Measurements from ENCODE around the gene COPG2.
"Not testable (repeated sequence)": the region's sequence is repeated elsewhere in the genome, so short reads cannot be mapped to it uniquely, and the experiment has no call there.

The COPG2 gene

DNA sequence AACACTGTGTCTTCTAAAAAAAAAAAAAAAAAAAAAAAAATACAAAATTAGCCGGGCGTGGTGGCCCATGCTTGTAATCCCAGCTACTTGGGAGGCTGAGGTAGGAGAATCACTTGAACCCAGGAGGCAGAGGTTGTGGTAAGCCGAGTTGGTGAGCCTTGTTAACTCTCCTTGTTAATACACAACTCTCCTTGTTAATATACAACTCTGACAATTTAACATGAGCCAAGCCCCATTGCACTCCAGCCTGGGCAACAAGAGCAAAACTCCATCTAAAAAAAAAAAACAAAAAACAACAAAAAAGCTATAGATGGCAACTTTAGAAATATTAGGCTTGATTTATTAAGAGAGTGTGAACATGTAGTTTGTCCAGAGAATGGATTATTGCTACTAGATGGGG is 156.5 kb downstream of the COPG2 start:
- not testable (repeated sequence) for H3K9me3 Mint-ChIP-seq, H3K4me1 Mint-ChIP-seq, H3K27me3 Mint-ChIP-seq, H3K4me3 Mint-ChIP-seq, H3K36me3 Mint-ChIP-seq, H3K27ac Mint-ChIP-seq, ATAC-seq

DNA sequence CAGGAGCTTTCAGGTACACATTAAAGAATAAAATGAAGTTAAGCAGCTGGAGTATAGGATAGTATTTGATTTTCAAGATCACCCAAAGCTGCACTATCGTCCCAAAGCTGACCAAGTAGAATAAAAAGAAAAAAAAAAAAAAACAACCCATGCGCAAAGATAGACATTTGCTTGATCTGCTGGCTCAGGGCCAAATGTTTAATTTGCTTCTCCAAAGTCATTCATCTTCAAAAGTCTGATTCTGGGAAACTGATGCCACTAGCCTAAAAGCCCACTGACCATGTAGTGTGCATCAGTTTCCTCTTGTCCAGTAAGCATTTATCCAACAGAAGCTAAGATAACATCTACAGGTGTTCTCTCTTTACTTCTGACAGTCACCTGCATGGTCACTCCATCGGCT is 162.2 kb downstream of the COPG2 start:
- Mint-ChIP-seq H3K4me1 (no peaks in the 10 kb centered on the region), H3K27ac (no peak overlapping the region), H3K27me3 (no peaks in the 10 kb centered on the region), H3K4me3 (no peak overlapping the region), H3K36me3 (peaks cover 25% of the 10 kb centered on the region), H3K9me3 (no peaks in the 10 kb centered on the region)
- no peak for ATAC-seq

DNA sequence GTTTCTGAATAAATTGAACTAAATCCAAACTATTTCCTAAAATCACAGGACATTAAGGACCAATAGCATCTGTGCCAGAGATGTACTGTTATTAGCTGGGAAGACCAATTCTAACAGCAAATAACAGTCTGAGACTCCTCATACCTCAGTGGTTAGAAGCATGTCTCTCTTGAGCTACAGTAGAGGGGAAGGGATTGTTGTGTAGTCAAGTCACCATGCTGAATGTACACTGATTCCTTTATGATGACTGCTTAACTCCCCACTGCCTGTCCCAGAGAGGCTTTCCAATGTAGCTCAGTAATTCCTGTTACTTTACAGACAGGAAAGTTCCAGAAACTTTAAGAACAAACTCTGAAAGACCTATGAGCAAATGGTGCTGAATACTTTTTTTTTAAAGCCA is 162.8 kb downstream of the COPG2 start:
- Mint-ChIP-seq H3K27me3 (no peaks in the 10 kb centered on the region), H3K27ac (no peak overlapping the region), H3K36me3 (peaks cover 26% of the 10 kb centered on the region)

DNA sequence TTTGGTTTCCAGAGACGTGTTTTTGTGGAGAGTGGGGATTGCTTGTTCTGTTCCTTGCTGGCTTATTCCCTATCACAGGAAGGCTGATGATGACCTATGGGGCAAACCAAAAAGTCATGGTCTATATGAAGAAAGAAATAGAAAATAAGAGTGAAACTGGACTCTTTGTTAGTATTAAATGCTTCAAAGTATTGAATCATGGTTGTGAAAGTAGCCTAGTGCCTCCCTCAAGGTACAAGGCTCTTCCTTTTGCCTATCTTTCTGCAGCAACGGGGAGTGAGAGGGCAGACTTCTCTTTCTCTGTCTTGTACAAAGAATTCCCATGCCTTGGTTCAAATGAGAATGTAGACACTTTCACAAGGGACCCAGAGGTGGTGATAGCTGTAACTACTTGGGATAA is 167.6 kb downstream of the COPG2 start:
- Mint-ChIP-seq H3K27ac (no peak overlapping the region), H3K9me3 (no peaks in the 10 kb centered on the region), H3K4me3 (no peak overlapping the region), H3K27me3 (no peaks in the 10 kb centered on the region), H3K4me1 (no peaks in the 10 kb centered on the region), H3K36me3 (peaks cover 48% of the 10 kb centered on the region)
- no peak for ATAC-seq

More for the DNA sequence above, 162.8 kb downstream of the COPG2 start:
- no peak for ATAC-seq
- no peaks in the 10 kb centered on the region for H3K9me3 Mint-ChIP-seq
- H3K4me3 Mint-ChIP-seq: no peak overlapping the region
- no peaks in the 10 kb centered on the region for H3K4me1 Mint-ChIP-seq

DNA sequence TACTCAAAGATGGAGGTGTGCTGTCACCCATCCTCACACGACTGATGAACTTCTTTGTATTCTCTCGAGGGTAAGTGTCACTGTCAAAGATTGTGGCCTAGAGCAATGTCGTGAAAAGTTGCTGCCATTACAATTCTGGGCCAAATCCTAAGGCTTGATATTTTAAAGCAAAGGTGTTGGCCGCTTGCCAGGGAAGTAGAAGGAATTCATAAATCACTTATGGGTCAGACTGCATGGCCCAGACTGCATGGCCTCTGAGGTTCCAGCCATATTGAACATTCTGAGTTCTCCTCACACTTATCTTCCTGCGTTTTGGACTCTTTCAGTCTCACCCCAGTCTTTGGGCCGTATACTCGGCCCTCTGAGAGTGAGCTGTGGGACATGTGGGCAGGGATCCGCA is 168.1 kb downstream of the COPG2 start:
- Mint-ChIP-seq H3K27me3 (no peaks in the 10 kb centered on the region), H3K27ac (no peak overlapping the region), H3K4me1 (no peaks in the 10 kb centered on the region), H3K9me3 (no peaks in the 10 kb centered on the region), H3K4me3 (no peak overlapping the region), H3K36me3 (peaks cover 48% of the 10 kb centered on the region)
- ATAC-seq: no peak

DNA sequence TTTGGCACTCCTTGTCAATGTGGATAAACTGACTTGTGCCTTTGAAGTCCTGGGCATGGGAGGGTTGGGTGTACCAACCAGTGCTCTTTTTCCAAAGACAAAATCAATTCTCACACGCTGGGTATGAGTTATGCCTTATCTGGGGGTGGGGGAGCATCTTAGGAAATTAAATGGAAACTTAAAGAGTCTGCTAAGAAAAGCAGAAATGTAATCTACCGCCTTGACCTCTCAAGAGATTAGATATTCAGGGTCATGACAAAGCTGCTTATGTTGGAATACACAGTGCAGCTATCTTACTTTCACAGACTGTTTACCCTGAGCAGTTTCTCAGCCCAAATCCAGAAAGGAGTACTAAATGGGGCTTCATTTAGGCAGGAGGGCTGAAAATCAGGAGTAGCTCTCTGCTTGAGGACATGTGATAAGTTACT is 174.1 kb downstream of the COPG2 start:
- Mint-ChIP-seq H3K27ac (no peak overlapping the region), H3K4me3 (no peak overlapping the region)

DNA sequence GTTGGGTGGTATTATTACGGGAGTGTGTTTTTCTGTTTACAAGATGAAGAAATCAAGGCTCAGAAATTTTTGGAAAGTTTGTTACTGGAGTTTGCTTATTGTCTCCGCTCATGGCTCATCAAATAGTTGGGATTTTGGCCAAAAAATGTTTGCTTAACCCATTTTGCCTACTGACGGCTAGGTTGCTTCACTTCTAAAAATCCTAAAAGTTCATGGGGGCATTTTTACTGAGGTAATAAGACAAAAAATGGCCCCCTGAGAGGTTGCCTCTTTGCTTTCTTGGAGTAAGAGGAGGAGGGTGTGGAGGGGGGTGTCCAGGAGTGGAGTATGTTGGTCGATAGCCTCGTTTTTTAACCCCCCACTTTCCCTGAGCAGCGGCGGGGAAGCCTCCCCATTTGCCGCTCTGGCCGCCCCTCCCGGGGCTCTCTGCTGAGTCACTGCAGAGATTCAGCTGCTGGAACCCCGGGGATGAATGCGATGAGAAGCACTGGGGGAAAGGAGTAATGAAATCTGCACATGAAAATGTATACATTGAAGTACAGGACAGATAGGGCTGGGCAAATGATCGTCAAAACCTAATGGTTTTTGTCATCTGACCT is 175.2 kb downstream of the COPG2 start:
- Mint-ChIP-seq H3K9me3 (peaks cover 3% of the 10 kb centered on the region), H3K4me3 (no peak overlapping the region), H3K4me1 (peaks cover 9% of the 10 kb centered on the region), H3K36me3 (peaks cover 13% of the 10 kb centered on the region), H3K27me3 (peaks cover 47% of the 10 kb centered on the region), H3K27ac (no peak overlapping the region)
- ATAC-seq: no peak

More for the DNA sequence above, 174.1 kb downstream of the COPG2 start:
- Mint-ChIP-seq H3K36me3 (peaks cover 16% of the 10 kb centered on the region), H3K4me1 (peaks cover 9% of the 10 kb centered on the region), H3K27me3 (peaks cover 47% of the 10 kb centered on the region), H3K9me3 (peaks cover 3% of the 10 kb centered on the region)
- no peak for ATAC-seq

DNA sequence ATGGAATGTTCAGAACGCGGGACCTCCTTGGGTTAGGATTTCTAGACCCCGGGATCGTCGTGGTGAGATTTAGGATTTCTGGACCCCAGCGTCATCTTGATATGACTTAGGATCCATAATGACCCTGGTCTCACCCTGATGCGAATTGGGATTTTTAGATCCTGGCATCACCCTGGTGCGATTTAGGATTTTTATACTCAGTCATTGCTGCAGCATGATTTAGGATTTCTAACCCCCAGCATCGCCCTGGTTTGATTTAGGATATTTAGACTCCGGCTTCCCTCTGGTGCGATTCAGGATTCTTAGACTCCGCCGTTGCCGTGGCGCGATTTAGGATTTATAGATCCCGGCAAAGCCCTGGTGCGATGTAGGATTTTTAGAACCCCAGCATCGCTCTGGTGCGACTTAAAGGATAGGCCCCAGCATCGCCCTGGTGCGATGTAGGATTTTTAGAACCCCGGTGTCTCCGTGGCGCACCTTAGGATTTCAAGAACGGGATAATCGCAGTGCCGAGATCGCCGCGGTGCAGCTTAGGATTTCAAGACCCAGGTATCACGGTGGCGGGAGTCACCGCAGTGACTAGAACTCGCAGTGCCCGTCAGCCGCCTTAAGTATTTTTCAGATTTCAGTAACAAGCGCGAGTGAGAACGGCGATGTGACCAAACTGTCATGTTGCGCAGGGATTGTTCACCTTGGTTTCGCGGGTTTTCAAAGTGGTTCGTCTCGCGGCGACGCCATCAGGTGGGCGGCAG is 175.8 kb downstream of the COPG2 start:
- no peak for ATAC-seq
- H3K27me3 Mint-ChIP-seq: peaks cover 47% of the 10 kb centered on the region
- peaks cover 9% of the 10 kb centered on the region for H3K4me1 Mint-ChIP-seq
- H3K4me3 Mint-ChIP-seq: no peak overlapping the region
- H3K9me3 Mint-ChIP-seq: peaks cover 3% of the 10 kb centered on the region
- peaks cover 7% of the 10 kb centered on the region for H3K36me3 Mint-ChIP-seq
- no peak overlapping the region for H3K27ac Mint-ChIP-seq

DNA sequence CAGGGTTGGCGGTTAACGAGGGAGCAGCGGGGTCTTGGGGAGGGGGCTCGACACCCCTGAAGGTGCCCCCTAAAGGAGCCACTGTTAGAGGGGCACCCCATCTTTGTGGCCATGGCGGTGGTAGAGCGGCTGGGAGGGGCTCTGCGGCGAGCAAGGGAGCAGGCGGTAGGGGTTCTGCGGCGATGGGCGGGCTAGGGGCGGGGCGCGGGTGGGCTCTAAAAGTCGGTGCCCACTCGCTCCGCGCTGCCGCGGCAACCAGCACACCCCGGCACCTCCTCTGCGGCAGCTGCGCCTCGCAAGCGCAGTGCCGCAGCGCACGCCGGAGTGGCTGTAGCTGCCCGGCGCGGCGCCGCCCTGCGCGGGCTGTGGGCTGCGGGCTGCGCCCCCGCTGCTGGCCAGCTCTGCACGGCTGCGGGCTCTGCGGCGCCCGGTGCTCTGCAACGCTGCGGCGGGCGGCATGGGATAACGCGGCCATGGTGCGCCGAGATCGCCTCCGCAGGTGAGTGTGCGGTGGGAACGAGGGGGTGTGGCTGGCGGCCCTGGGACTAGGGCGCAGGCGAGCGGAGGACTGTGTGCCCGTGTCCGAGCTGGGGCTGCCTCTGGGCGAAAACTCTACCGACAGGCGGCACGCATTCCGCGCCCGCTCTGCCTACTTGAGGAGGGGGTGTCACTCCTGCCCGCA is 176.6 kb downstream of the COPG2 start, which contains the start of gene MEST:
MEST (plus strand) TSS at position 245 of the 682 bp plus-strand sequence; CDS start at position 474, 229 bp downstream.
- Mint-ChIP-seq H3K27me3 (peaks cover 47% of the 10 kb centered on the region), H3K36me3 (peaks cover 4% of the 10 kb centered on the region), H3K4me1 (peaks cover 11% of the 10 kb centered on the region), H3K9me3 (peaks cover 3% of the 10 kb centered on the region), H3K27ac (no peak within 1 kb of the TSS), H3K4me3 (peak within 1 kb of the TSS; percentile 54)
- ATAC-seq: peak; percentile 34

DNA sequence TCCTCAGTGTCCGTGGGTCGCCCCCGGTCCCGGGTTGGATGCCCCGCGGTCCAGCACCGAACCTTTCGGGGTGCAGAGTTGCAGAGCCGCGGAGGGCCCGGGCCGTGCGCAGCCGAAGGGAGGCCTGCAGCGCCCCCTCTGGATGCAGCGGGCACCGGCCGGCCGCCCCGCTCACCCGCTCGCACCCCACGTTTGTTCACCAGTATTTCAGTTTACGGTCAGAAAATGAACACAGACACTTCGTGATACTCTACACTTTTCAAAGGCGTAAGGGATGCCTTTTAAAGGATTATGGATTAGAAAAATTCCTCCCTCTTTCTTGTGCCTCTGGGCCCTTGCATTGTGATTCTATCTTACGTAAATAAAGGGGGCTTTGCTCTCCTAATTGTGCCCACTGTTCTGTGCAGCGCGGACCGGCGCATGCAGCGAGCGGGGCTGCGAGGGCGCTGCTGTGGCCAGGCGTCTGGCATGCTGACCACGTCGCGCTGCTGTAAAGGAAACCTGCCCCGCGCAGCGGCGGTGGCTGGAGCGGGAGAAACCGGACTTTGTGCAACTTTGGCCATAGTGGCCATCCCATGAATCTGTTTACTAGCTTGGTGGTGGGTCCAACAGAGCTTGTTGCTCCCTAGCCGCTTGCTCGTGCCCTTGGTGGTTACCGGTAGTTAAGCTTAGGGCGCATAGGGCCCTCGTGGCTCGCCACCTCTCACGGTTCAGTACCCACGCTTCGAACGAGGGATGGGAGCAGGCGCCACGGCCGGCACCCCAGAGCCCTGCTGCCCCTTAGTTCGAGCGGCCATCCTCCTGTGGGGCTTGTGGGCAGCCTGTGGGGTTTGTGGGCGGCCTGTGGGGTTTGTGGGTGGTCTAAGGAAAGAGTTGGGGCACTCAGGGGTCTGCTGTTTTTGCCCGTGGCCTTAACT is 177.4 kb downstream of the COPG2 start:
- H3K4me1 Mint-ChIP-seq: peaks cover 19% of the 10 kb centered on the region
- no peak for ATAC-seq
- peak overlapping the region; percentile 54 for H3K4me3 Mint-ChIP-seq
- H3K27me3 Mint-ChIP-seq: peaks cover 52% of the 10 kb centered on the region
- peaks cover 4% of the 10 kb centered on the region for H3K36me3 Mint-ChIP-seq
- no peak overlapping the region for H3K27ac Mint-ChIP-seq
- peaks cover 3% of the 10 kb centered on the region for H3K9me3 Mint-ChIP-seq

DNA sequence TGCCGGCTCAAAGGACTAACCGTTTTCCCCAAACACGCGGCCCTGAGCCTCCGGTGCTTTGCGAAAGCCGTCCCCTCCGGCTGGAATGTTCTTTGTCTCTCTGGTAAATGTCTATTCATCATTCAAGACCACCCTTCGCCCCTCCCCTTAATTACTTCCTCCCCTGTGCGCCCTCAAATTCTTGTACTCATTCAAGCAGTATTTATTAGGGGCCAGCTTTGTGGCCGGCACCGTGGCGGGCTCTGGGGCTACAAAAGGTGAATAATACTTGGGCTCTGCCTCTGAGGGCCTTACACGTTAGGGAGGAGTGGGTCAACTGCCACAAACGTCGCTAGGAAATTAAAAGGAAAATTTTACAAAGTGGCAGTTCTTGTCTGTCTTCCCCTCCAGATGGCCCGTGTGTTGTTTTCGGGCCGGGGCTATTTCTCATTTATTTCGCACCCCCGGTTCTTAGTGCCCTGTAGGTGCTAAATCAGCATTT is 178.2 kb downstream of the COPG2 start:
- no peak for ATAC-seq
- peaks cover 4% of the 10 kb centered on the region for H3K36me3 Mint-ChIP-seq
- H3K9me3 Mint-ChIP-seq: peaks cover 3% of the 10 kb centered on the region
- H3K27me3 Mint-ChIP-seq: peaks cover 60% of the 10 kb centered on the region
- no peak overlapping the region for H3K4me3 Mint-ChIP-seq
- peaks cover 27% of the 10 kb centered on the region for H3K4me1 Mint-ChIP-seq
- no peak overlapping the region for H3K27ac Mint-ChIP-seq

DNA sequence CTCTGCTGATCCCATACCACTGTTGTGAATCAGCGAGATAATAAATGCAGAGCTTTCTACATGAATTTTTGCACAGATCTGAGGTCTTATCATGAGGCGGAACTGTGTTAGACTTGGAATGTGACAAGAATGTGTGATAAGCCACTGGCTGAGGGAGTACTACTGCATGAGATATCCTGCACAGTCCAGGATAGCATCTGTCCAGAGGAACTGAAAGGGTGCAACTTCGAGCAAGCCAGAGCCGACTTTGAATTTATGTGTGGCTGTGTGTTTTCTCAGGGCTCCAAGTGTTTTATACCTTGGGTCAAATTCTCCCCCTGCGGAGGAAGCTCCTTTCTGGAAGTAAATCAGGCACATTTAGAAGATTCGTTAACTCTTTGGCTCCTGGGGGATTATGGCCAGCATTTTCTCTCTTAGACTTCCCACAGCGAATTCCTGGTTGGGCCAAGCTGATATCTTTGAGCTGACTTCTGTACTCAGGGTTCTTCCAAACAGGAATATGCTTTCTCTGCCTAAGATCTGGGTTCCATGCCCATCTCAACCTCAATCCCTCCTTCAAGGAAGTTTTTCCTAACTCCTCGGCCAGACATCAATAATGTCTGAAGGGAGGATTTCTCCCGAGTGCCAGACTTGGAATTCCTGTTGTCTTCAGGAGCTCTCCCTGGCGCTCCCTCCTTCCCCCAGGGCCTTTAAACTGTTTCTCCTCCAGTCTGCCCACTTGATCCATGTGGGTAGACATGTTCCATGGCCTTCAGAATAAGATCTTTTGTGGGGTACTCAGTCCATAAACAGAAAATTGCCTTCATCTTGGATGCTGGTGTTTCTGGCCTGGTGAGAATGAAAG is 179.2 kb downstream of the COPG2 start:
- Mint-ChIP-seq H3K27me3 (peaks cover 62% of the 10 kb centered on the region), H3K9me3 (peaks cover 3% of the 10 kb centered on the region), H3K27ac (no peak overlapping the region), H3K4me1 (peaks cover 32% of the 10 kb centered on the region), H3K36me3 (peaks cover 4% of the 10 kb centered on the region), H3K4me3 (no peak overlapping the region)
- ATAC-seq: no peak

DNA sequence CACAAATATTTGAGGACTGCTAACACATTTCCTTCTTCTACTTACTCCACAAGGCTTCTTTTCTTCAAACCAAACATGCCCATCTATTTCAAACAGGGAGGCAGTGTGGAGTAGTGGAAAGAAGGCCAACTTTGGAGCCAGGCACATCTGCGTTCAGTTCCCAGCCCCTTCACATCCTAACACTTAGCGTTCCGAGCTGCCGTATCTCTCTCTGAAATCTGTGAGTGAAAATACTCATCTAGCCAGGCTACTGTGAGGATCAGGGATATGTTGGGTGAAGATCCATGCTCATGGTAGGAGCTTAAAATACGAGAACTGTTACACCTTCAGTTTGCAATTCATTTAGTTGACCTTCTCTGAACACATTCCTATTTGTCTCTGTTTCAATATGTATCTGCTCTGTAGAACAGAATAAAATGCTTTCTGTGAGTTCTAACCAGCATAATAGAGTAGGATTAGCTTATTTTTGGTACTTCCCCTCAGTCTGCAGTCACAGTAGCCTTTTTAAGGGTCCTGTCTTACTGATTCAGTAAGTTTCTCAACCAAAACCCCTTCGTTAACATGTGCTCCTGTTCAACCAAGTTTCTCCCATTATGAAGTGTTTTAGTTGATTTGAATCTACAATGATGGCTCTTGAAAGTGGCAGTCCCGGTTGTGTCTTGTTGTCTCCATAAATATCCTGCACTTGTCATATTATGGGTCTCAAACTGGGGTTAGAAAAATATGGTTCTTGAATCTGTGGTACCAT is 180.0 kb downstream of the COPG2 start:
- peaks cover 62% of the 10 kb centered on the region for H3K27me3 Mint-ChIP-seq
- H3K4me3 Mint-ChIP-seq: no peak overlapping the region
- peaks cover 32% of the 10 kb centered on the region for H3K4me1 Mint-ChIP-seq
- no peak overlapping the region for H3K27ac Mint-ChIP-seq
- ATAC-seq: no peak
- peaks cover 4% of the 10 kb centered on the region for H3K36me3 Mint-ChIP-seq
- peaks cover 3% of the 10 kb centered on the region for H3K9me3 Mint-ChIP-seq

Data from stimulated activated memory B cell treated with anti-CD40 and anti-IgM and Interleukin-4, amounts not matched to agents 10 μg/mL and 1 μg/mL and 100 μg/mL, for 72 hours (primary cell).